ENCODE results near the gene PPP2R5E.
A peak's percentile ranks its signal among the peaks of the same experiment; 100 is the strongest.

DNA sequence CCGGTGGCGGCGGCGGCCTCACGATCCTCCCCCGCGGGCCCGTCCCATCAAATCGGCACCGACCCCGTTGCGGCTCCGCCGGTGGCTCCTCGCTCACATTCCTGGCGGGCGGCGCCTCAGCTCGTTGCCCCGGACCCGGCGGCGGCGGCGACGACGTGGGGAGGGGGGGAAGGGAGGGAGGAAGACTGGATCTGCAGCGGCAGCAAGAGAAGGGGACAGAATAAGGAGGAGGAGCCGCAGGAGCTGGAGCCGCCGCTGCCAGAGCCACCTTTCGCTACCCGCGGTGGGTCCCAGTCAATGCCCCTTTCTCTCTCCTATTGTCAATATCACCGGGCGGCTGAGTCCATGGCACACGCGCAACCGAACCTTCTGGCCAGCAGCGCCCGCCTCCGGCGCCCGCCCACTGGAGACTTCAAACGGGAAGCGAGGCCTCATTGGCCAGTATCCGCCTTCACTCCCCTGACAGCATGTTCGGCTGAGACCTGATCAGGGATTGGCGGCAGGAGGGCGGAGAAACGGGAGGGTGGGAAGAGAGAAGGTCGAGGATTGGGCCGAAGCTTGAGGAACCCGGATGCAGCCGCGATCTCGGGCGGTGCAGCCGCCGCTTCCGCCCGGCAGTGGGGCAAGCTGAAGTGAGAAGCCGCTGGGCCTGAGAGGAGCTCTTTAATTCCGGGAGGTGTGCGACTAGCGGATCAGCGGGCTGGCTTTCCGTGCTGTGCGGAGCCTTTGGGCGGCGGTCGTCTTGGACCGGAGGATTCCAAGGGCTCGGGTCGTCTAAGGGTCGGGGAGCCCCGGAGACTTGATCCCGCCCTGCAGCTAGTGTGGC lies at the start of gene PPP2R5E:
- TF ChIP-seq POLR2A (IDR thresholded peaks at IDR 0.05) = peak; percentile 51
- TF ChIP-seq, protein P1, sequence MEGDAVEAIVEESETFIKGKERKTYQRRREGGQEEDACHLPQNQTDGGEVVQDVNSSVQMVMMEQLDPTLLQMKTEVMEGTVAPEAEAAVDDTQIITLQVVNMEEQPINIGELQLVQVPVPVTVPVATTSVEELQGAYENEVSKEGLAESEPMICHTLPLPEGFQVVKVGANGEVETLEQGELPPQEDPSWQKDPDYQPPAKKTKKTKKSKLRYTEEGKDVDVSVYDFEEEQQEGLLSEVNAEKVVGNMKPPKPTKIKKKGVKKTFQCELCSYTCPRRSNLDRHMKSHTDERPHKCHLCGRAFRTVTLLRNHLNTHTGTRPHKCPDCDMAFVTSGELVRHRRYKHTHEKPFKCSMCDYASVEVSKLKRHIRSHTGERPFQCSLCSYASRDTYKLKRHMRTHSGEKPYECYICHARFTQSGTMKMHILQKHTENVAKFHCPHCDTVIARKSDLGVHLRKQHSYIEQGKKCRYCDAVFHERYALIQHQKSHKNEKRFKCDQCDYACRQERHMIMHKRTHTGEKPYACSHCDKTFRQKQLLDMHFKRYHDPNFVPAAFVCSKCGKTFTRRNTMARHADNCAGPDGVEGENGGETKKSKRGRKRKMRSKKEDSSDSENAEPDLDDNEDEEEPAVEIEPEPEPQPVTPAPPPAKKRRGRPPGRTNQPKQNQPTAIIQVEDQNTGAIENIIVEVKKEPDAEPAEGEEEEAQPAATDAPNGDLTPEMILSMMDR (IDR thresholded peaks at IDR 0.05) = peak in 1 of 3 donors; percentile 13

Data from ovary (tissue), 3 donors.